Stimulated activated CD8-positive, alpha-beta memory T cell treated with anti-CD3 and anti-CD28 coated beads, Interleukin-12 subunit alpha, Interleukin-12 subunit beta, amount 100 ng/mL, for 1 hour (primary cell): ENCODE results near the gene CHN1.

Experiments used
- DNase-seq: peaks from one replicate; pipeline ENCODE4 v3.0.0-alpha.2; 2020; ENCODE audit warnings: low read depth

Gene CHN1

DNA sequence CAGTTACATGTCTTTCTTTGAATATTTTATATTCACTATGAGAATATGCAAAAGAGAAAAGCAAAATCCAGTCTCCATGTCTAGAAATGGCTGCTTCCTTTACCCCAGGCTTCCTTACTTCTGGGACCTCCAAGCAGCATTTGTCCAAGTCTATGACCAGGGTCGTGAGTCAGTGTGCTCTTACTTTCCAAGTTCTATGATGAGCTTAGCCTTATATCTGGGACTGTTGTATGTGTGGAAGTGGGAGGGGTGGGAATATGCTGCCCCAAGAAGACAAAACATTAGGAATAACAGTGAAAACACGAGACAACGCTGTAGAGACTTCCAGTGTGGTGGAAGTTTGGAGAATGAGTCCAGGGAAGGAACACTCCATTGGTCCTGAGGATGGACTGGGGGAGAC, 219.7 kb downstream of the CHN1 start:
- no peak for DNase-seq

DNA sequence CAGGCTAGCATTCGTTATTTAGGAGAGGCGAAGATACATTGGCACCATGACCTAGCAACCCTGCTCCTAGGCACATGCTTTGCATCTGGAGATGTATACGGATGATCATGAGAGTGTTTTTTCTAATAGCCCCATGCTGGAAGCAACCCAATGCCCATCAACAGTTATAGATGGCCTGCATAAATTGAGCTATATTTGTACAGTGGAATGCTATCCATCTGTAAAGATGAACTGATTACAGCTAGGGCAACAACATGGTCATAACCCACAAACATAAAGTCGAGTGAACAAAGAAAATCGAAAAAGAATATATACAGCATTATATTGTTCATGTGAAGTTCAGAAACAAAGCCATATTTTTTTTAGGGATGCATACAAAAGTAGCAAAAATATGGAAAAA, 220.3 kb downstream of the CHN1 start:
- DNase-seq = no peak

DNA sequence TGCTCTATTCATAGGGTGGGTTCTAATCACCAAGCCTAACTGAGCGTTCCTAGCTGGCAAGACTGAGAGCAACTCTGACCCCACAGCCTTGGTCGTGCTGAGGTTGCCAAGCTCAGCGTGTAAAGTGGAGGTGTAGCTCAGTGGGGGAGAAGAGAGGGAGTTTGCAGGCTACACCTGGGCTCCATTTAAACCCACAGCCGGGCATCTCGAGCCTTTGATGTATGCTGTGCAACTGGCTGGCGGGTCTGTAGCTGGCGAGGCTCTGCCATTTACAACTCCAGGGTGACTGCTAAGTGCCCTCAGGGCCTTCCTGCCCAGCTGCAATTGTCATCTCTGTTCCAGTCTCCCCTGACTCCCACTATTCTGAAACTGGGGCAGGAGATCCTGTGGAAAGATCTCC, 220.9 kb downstream of the CHN1 start:
- DNase-seq = no peak

DNA sequence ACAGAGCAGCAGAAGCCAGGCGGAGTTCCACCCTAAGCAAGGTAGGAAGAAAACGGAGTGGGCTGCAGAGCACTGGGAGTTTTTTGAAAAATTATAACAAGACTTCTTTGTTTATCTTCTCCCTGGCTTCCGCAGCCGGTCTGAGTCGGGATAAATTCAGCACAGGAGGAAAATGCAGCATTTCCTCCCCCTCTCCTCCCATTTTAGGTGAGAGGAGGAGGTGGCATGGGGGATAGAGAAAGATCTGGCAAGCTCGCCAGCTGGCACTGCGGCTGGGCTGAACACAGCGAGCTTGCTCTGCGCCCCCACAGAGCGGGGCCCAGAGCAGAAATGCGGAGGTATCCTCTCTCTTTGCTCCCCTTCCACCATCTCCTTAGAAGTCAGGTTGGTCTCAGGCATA, 223.2 kb downstream of the CHN1 start:
- no peak for DNase-seq

DNA sequence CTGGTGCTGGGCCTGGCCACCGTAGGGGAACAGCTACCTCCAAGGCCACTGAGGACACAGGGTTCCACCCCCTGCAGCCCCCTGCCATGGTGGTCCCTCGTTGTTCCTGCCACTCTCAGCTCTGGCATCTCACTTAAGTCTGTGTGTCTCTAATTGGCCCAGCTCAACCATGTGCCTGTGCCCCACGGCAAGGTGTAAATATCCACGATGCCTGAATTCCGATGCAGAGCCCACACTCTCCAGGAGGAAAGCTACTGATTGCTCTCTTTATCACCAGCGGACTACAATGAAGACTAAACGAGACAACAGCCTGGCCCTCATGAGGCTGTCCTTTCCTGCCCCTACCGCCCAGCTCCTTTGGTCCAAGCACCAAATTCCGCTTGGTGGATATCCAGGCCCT, 223.9 kb downstream of the CHN1 start:
- DNase-seq = no peak

DNA sequence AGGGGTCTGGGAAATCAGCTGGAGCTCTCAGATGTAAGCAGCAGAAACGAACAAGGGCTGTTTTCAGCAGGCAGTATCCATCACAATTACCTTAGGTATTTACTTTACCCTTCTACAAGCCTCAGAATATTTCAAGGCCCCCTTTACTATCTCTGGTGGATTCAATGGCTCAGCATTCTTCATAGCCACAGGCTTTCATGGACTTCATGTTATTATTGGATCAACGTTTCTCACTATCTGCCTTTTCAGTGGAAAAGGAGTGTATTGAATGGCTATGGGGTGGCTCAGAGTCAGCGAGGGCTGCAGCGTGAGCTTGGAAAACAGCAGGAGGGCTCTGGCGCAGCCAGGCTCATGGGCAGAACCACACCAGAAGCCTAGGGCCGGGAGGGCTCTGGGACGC, 224.3 kb downstream of the CHN1 start:
- no peak for DNase-seq

DNA sequence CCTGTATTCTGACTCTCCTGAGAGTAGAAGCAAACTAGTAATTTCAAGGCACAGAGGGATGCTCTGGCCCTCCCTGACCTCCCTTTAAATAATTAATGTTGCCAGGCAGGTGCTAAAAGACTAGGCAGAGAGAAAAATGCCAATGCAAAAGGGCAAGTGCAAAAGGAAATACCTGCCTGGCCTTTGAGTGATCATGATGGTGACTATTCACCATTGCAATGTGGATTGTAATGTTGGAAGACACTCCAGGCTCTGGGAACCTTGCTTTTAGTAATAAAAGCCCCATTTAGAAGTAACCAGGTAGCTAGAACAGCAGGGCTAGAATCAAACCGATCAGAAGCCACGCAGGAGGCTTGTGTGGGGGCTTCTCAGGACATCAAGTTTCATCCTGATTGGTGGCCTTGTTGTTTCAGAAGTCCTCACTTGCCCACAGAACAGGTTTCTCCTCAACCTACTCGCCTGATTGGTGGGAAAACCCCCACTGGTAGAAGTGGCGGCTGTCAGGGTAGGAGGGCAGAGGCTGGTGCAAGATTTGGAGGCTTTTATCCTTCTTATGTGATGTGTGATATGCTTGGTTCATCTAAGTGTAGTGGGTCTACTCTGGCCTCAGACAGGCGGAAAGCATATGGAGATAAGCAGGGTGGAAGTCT, 224.9 kb downstream of the CHN1 start:
- DNase-seq = no peak

DNA sequence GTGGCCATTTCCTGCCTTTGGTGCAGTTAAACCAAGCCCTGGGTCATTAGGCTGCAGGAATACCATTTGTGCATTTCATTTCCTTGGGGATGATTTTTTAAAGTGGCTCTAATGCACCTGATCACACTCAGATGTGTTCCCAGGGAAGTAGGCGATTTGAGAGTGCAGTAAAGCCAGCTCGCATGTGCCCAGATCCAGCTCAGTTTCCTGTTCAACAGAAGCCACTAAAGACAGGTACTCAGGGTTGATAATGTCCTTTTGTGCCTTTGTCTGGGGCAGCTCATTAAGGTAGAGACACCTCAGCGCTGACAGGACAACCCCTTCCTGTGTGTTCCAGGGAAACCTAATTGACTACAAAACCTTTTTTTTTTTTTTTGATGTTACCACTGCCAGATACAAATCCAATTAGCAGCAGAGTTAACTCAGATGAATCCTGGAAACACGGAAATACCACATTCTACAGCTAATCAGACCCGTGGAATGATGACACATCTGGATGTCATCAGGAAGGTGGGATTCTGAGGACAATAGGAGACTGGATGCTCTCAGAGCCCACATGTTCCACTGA, 225.7 kb downstream of the CHN1 start:
- no peak for DNase-seq

DNA sequence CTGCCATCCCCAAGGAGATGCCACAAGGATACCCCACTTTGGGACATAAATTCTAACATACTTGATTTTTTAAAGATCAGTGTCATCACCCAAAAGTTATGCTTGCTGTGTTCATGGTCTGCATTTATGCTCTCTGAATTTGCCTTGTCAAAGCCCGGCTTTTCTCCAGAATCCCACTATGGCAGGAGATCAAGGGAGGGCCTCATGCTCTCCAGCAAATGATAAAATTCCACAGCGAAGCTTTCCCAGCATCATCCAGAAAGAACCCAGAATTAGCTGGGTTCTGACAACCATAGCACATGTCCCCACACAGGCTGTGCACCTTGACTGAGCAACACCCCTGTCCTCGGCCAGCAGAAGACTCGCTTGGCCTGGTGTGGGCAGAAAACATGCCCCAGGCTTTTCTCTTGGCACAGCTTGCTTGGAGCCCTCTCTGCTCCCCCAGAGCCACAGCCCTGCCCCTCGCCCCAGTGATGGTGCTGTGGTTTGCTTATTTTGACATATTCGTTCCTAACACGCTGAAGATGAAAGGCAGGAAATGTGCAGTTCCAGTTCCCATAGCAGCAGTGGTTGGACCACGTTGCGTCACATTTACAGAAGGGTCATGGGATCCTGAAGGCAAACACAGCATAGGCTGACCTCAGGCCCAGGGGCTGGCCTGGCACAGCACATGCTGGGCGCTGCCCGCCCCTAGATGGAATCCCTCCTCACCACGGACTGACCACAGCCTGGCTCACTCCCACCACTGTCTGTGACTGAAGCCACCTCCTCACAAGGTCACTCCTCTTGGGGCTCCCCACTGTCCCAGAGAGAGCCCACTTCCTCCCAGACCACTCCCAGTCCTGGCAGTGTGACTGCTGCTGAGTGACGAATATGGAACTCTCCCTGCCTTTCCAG, 226.8 kb downstream of the CHN1 start:
- DNase-seq = peak; percentile 56

DNA sequence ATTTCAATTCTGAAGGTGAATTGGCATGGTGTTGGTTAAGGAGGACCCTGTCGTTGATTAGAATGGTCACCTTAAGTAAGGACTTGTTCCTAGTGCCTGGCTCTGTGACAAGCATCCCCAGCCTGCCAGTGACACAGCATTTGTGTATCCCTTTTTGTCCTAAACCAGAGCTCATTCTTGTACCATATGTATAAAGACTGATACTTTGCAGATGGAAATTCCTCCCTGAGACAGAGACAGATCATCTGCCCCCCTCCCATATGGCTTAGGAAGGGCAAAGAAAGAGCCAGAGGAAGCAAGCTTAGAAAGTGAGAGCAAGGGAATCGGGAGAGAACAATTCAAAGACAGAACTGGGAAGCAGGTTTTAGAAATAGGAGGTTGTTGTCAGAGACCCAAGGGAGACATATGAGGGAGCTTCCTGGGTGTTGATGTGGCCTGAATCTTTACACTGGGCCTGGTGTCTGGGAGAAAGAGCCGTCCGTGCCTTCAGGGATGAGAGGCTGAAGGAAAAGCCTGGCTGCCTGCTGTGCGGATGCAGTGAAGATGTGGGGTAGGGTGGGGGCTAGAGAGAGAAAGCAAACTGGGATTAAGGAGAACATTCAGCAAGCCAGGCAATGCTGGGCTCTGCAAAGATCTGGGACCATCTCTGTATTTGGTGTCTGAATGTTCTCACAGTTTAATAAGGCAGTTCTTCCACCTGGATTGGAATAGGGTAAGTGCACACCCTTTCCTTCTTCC, 227.7 kb downstream of the CHN1 start:
- DNase-seq = no peak

DNA sequence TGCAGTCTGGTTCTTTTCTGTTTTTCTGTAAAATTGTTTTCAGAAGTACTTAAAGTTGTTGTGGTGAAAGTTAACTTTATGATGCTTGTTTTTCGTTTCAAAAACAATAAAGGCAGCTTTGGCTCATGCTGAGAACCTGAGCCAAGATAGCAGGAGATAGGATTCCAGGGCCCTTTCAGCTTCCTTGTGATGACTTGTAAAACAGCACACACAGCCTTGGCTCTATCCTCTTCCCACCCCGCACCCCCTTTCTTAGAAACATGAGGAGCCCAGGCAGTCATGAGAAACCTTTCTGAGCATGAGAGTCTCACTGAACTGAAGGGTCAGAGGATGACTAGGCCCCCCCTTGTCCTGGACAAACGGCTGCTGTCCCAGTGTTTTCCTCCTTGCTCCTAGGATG, 228.5 kb downstream of the CHN1 start:
- no peak for DNase-seq

DNA sequence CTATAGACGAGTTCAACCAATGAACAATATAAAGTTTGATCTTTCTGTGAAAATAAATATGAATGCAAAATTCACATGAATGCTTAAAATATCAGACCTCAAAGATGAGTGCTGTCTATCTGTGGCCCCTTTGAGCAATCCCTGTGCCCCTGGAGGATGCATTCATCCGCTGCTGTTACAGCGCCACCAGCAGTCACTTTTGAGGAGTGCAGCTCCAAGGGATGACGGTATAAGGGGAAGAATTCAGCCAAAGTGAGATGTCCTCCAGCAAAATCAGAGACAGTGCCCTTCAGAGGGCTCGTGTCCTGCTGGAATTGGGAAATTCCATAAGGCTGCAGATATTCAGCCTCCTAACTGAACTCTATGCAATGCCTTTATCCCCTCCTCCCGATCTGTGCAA, 229.0 kb downstream of the CHN1 start:
- DNase-seq = no peak

DNA sequence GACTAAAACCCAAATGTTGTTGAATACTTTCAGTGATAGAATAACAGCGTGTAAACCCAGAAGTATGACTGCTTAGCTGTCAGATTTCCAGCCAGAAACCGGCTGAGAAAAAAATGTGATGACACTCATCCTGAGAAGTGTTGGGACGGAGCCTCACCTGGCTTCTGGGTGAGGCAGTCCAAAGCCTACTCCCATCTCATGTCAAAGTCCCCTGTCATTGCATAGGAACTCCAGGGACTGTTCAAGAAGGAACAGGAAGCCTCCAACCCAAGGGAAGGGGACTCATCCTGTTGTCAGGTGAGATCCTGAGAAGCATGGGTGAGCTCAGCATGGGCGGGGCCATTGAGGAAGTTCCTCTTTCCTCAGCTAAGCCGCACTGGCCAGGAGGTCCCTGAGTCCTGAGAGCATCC, 229.6 kb downstream of the CHN1 start:
- no peak for DNase-seq

DNA sequence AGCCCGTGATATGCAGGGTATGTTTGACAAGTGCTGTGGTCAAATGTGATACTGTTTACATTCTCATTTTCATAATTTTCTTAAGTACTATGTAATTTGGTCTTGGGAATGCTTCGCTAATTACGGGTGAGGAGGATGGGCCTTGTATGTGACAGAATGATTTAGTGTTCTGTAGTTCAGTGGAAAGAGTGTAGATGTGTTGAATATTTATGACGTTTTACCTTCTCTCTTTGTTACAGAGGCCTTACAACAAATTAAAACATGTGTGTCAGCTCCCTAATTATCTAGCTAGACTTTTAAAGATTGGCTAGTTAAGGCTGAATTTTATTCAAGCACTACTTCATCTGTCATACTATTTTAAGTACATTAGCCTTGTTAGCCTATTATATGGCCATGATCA, 230.3 kb downstream of the CHN1 start:
- no peak for DNase-seq

DNA sequence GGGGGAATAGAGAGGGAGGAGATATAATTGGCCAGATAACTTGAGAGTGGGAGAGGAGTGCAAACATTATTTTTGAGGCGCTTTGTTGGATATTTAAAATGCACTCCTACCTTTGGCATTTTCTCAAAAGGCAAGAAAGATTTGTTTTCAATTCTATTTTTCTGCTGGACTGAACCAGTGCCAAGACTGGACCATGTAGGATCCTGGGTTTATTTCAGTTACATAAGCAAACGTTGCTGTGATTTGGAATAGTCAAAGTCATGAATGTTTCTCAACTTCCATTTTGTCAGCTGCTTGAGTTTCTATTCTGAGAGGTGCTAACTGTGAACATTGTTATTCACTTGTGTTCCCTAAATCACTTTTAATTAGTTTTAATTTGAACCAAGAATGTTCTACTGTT, 232.0 kb downstream of the CHN1 start:
- no peak for DNase-seq

DNA sequence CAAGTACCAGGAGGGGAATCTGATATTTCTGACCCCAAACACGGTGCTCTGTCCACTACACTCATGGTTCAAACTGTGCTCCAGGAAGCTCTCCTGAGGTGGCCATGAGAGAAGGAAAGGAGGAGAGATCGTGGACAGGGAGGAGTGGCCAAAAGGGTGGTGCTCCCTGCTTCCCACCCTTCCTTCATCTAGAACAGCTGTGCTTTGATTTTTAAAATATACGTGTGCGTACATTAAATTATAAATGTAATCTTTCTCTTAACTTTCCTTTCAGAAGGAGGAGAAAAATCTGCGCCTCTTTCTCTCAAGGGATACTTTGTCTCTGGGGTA, 232.7 kb downstream of the CHN1 start:
- no peak for DNase-seq

DNA sequence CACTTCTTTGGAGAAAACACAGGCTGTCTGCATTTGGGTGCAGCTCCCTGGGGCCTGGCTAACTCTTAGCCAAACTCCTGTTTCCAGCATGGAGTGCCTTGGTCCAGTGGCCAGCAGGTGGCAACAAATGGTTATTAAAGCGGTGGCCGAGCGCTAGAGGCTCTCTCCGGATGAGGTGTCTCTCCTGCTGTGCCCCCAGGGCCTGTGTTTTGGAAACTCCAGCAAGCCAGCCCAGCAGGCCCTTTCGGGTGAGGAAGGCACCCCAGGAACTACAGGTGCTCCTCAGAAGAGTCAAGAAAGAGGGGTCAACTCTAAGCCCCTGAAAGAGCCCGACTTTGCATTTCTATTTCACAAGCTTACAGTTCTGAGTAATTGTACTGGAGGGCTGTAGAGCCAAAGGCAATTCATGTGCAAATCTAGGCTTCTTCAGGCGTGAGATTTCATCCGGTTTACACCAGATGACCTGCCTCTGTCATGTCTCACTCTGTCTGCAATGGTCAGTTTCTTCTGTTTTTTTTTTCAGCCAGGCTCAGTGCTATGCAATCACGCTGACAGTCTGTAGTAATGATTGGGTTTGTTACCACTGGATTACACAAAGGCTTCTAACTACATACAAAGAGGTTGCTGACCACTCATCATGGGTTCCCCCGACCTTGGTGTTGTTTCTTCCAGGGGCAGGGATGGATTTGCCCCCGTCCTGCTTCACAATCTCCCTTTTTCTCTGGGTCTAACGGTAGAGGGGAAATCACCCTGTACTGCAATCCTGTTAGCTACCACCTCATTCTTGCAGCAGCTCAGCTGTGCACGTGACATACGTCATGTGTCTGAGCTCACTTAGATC, 233.3 kb downstream of the CHN1 start:
- DNase-seq = no peak

DNA sequence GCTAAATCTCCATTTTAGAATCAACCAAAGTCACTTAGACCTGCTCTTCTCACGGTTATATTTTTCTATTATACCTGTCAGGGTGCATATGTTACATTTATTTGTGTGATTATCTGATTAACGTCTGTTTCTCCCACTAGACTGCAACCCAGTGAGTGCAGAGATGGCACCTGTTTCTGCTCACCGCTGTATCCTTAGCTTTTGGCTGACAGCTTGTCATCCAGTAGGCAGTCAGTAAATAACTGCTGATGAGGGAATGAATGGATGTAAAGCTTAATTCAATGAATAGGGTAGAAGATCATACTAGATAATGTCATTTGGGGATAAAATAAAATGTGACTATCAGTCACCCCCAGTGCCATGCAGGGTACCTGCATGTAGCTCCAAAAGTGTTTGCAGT, 234.0 kb downstream of the CHN1 start:
- no peak for DNase-seq

DNA sequence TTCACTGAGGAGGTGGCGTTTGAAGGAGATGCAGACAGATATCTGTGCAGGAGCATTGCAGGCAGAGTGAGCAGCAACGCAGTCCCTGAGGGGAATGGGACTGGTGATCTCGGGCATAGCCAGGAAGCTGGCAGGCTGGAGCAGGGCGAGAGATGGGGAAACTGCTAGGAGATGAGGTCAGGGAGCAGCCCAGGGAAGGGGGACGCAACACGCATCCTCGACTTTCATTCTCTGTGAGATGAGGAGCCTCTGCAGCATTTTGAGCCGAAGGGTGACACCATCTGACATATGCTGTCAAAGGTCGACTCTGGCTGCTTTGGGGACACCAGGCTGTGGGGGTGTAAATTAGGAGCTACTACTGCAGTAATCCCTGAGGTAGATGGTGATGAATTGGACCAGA, 236.6 kb downstream of the CHN1 start:
- no peak for DNase-seq

DNA sequence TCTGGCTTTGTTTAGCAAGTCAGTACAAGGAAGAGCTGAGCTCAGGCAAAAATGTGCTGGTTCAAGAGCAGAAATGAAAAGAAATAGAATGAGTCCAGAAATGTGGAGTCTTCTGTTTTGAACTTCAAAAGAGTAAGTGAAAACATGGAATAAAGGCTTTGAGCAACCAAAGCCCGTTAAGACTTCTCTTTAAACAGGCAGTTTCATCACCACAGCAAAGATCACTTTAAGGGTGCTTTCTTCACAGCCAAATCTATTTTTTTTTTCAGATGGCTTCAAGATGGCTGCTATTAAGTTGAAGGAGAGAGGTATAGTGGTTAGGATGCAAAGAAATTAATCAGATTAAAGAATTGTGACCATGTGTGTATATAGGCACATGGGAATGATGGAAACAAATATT, 238.9 kb downstream of the CHN1 start:
- no peak for DNase-seq

DNA sequence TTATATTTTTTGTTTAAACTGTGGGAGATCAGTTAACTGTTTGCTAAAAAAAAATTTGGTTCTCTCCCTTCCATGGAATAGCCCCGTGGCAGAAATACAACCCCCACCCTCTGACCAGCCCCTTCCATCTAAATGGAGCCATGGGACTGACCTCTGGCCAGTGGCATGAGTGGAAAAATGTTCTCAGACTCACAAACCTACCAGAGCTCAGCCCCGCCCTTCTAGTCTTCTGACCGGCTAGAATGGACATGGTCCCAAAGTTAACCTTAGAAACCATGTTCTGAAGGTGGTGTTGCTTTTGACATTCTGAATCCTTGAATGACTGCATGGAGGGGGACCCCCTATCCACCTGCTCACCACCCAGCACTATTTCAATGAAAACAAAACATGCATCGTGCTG, 239.6 kb downstream of the CHN1 start:
- no peak for DNase-seq
